Breast epithelium (tissue), 3 donors: ENCODE measurements around the gene FGF23.

Source experiments
- CTCF ChIP-seq, 3 donors: fragments of 450-650 bp; IDR thresholded peaks; one replicate each; pipeline ENCODE4 v1.5.1; 2016 to 2017; ENCODE audit warnings: antibody characterized with exemption in 3 of 3, mild to moderate bottlenecking in 3 of 3, moderate library complexity in 3 of 3
- POLR2A ChIP-seq: fragments of 450-650 bp; IDR thresholded peaks from one replicate; pipeline ENCODE4 v1.6.1; 2016; ENCODE audit warnings: antibody characterized with exemption, mild to moderate bottlenecking, moderate library complexity

- no peak for TF ChIP-seq CTCF (IDR thresholded peaks at IDR 0.05)
- TF ChIP-seq POLR2A = no peak
These were observed 32.6 kb downstream of the FGF23 start for GRCh38 chr12:4346931-4347330.
